ENCODE results near the gene TNMD. TPM values are rescaled to one million over a fixed set of nuclear protein-coding genes. Genes with fewer than 3 reads are reported as not detected.

Gene TNMD
- total RNA-seq, 1 experiment from 2014 or later: not detected

DNA sequence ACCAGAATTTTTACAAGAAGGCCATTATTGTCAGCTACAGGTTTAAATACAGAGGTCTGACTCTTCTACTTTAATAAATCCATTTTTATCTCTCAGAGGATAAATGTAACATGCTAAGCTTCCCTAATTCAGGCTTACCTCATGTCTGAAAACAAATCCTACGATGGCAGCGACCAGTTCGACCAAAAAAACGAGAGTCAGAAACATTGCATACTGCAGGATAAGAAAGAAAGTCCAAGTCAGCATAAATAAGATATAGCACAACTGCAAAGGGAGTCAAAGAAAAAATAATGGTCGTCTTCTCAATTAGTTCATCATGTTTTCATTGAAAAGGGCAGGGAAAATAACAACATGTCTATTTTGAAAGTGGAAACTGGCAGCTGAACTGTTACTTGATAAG is 50.3 kb downstream of the TNMD start:
- Histone ChIP-seq H4K20me1 (ENCODE audit: insufficient read depth) (no peaks in the 10 kb centered on the region), H3K9me3 (ENCODE audit: control insufficient read depth in 1 of 2, insufficient read depth in 1 of 2, low read depth in 1 of 2, low read length in 2 of 2) (no peaks in the 10 kb centered on the region), H3K27ac (ENCODE audit: low read depth, low read length) (no peak overlapping the region), H3K4me1 (ENCODE audit: control insufficient read depth in 1 of 2, insufficient read depth in 2 of 2, low read length in 2 of 2) (peaks cover 0 to 8% of the 10 kb centered on the region in 2 experiments; a peak in 1 of 4 replicates), H3K9ac (ENCODE audit: low read length) (no peak overlapping the region), H3K27me3 (ENCODE audit: insufficient read depth, low read length) (no peaks in the 10 kb centered on the region), H2AFZ (ENCODE audit: low read depth, low read length, poor library complexity, severe bottlenecking) (no peak overlapping the region), H3K9me2 (ENCODE audit: insufficient read depth) (no peaks in the 10 kb centered on the region), H3K4me3 (replicated peaks in 1 of 2; ENCODE audit: low read depth in 1 of 2, low read length in 2 of 2) (no peak overlapping the region), H3K79me2 (ENCODE audit: insufficient read depth, low read length) (no peaks in the 10 kb centered on the region), H3K36me3 (ENCODE audit: control insufficient read depth in 1 of 2, insufficient read depth in 2 of 2, low read length in 2 of 2) (no peaks in the 10 kb centered on the region; a peak in 2 of 4 replicates), H3K4me2 (ENCODE audit: low read length) (peak overlapping the region; percentile 75)
- ChIA-PET RAD21 (ENCODE audit: low non-redundant PET in 1 of 2, low total read pairs in 2 of 2, uncharacterized antibody in 2 of 2, unreplicated experiment in 2 of 2) (no interaction called here), POLR2A (no interaction called here), CTCF (no interaction called here)
- no peak for DNase-seq (ENCODE audit: low read depth, low spot score)
- TF ChIP-seq POLR2A (IDR thresholded peaks at IDR 0.05; ENCODE audit: borderline replicate concordance, extremely low read depth, insufficient read depth, insufficient read length) (no peak), ZFX (IDR thresholded peaks at IDR 0.05) (no peak), EGR1 (IDR thresholded peaks at IDR 0.05; ENCODE audit: low read depth) (no peak), POLR2AphosphoS5 (IDR thresholded peaks at IDR 0.05; ENCODE audit: low read depth, low read length) (no peak), YY1 (IDR thresholded peaks at IDR 0.05; ENCODE audit: extremely low read depth, insufficient replicate concordance, low read depth, low read length) (no peak), EZH2phosphoT487 (IDR thresholded peaks at IDR 0.05; ENCODE audit: borderline replicate concordance) (no peak), FOSL1 (IDR thresholded peaks at IDR 0.05; ENCODE audit: low read depth) (no peak), RAD21 (IDR thresholded peaks at IDR 0.05; ENCODE audit: low read depth) (no peak), JUND (IDR thresholded peaks at IDR 0.05) (no peak), CEBPB (IDR thresholded peaks at IDR 0.05; ENCODE audit: low read depth) (no peak), CBX3 (IDR thresholded peaks at IDR 0.05; ENCODE audit: low read depth) (no peak), SIN3A (IDR thresholded peaks at IDR 0.05; ENCODE audit: low read depth) (no peak), SRF (IDR thresholded peaks at IDR 0.05; ENCODE audit: low read depth) (no peak), SP1 (IDR thresholded peaks at IDR 0.05; ENCODE audit: low read depth) (no peak), TCF7L2 (IDR thresholded peaks at IDR 0.05; ENCODE audit: borderline replicate concordance, extremely low read depth, insufficient read depth, insufficient read length) (no peak), EZH2 (IDR thresholded peaks at IDR 0.05) (no peak)
- TF ChIP-seq, protein P1, sequence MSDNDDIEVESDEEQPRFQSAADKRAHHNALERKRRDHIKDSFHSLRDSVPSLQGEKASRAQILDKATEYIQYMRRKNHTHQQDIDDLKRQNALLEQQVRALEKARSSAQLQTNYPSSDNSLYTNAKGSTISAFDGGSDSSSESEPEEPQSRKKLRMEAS (IDR thresholded peaks at IDR 0.05): no peak
- TF ChIP-seq, protein P2, sequence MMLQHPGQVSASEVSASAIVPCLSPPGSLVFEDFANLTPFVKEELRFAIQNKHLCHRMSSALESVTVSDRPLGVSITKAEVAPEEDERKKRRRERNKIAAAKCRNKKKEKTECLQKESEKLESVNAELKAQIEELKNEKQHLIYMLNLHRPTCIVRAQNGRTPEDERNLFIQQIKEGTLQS (IDR thresholded peaks at IDR 0.05): no peak
- TF ChIP-seq, protein P3, sequence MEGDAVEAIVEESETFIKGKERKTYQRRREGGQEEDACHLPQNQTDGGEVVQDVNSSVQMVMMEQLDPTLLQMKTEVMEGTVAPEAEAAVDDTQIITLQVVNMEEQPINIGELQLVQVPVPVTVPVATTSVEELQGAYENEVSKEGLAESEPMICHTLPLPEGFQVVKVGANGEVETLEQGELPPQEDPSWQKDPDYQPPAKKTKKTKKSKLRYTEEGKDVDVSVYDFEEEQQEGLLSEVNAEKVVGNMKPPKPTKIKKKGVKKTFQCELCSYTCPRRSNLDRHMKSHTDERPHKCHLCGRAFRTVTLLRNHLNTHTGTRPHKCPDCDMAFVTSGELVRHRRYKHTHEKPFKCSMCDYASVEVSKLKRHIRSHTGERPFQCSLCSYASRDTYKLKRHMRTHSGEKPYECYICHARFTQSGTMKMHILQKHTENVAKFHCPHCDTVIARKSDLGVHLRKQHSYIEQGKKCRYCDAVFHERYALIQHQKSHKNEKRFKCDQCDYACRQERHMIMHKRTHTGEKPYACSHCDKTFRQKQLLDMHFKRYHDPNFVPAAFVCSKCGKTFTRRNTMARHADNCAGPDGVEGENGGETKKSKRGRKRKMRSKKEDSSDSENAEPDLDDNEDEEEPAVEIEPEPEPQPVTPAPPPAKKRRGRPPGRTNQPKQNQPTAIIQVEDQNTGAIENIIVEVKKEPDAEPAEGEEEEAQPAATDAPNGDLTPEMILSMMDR (IDR thresholded peaks at IDR 0.05 in 2 of 3, conservative IDR thresholded peaks at IDR 0.05 in 1 of 3; ENCODE audit: borderline replicate concordance in 1 of 3, insufficient read depth in 1 of 3, low read depth in 2 of 3, low read length in 2 of 3): no peak
- ATAC-seq: no peak
- intact Hi-C loops (cut with micrococcal nuclease): no loop called here
- BruUV-seq (replicated peaks): no TSS peak
